Endothelial cell of umbilical vein (primary cell): ENCODE data around the gene SHFL.

ENCODE experiments used
- POLR2A ChIP-seq: IDR thresholded peaks from 2 replicates; pipeline ENCODE4 v1.6.1; 2012; ENCODE audit warnings: low read depth, mild to moderate bottlenecking, control low read depth, low read length
- POLR2AphosphoS5 ChIP-seq: IDR thresholded peaks from 2 replicates; pipeline ENCODE4 v1.6.1; 2012; ENCODE audit warnings: low read depth, mild to moderate bottlenecking, control low read depth, low read length, moderate library complexity; ENCODE audit not compliant: insufficient read depth
- TF ChIP-seq, protein P1 (sequence below), 2 donors: IDR thresholded peaks; 1 replicate in 1 of 2; 2 replicates in 1 of 2; pipeline ENCODE4 v1.5.1; 2011; ENCODE audit warnings: low read length in 2 of 2, mild to moderate bottlenecking in 2 of 2, moderate library complexity in 2 of 2, control low read depth in 1 of 2, inconsistent platforms in 1 of 2, low read depth in 1 of 2; ENCODE audit not compliant: insufficient read depth in 1 of 2; ENCODE audit errors: extremely low read depth in 1 of 2
- TF ChIP-seq, protein P2 (sequence below): IDR thresholded peaks from 2 replicates; pipeline ENCODE4 v1.6.1; 2011; ENCODE audit not compliant: insufficient read depth, insufficient read length

DNA sequence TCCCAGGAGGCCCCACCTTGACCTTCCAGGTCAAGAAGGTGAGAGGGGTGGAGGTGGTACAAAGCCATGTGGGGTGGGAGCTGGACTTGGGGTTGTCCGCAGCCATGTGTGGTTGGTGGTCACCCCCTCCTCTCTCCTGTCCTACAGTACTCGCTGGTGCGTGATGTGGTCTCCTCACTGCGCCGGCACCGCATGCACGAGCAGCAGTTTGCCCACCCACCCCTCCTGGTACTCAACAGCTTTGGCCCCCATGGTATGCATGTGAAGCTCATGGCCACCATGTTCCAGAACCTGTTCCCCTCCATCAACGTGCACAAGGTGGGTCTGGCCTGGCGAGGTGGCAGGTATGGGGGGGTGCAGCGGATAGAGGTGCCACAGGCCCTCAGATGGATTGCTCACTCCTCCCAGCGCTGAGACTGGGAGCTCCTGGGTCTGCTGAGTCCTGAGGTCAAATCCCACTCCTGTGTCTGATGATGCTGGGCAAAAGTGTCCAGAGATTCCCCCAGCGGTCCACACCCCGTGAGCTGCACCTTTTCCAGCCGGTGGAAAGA lies 21.8 kb downstream of the SHFL start:
- TF ChIP-seq, protein P1, sequence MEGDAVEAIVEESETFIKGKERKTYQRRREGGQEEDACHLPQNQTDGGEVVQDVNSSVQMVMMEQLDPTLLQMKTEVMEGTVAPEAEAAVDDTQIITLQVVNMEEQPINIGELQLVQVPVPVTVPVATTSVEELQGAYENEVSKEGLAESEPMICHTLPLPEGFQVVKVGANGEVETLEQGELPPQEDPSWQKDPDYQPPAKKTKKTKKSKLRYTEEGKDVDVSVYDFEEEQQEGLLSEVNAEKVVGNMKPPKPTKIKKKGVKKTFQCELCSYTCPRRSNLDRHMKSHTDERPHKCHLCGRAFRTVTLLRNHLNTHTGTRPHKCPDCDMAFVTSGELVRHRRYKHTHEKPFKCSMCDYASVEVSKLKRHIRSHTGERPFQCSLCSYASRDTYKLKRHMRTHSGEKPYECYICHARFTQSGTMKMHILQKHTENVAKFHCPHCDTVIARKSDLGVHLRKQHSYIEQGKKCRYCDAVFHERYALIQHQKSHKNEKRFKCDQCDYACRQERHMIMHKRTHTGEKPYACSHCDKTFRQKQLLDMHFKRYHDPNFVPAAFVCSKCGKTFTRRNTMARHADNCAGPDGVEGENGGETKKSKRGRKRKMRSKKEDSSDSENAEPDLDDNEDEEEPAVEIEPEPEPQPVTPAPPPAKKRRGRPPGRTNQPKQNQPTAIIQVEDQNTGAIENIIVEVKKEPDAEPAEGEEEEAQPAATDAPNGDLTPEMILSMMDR (IDR thresholded peaks at IDR 0.05; ENCODE audit: extremely low read depth in 1 of 2, insufficient read depth in 1 of 2, low read depth in 1 of 2, low read length in 2 of 2), result no peak
- no peak for TF ChIP-seq POLR2A
- TF ChIP-seq, protein P2, sequence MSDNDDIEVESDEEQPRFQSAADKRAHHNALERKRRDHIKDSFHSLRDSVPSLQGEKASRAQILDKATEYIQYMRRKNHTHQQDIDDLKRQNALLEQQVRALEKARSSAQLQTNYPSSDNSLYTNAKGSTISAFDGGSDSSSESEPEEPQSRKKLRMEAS, result no peak
- TF ChIP-seq POLR2AphosphoS5, result no peak
